ENCODE measurements around the gene ITPKC. TPM values are rescaled to one million over a fixed set of nuclear protein-coding genes. Genes with fewer than 3 reads are reported as not detected.
"Not testable (repeated sequence)": the region's sequence is repeated elsewhere in the genome, so short reads cannot be mapped to it uniquely, and the experiment has no call there.

The ITPKC gene
- total and polyA plus RNA-seq, 10 of the 15 experiments (the other 5 are each of a cell fraction or from before 2014, with no cell fraction given) = 0.03 to 6.4 (median 3.5) TPM

- no peaks in the 10 kb centered on the region for H3K9me3 ChIP-seq (replicated peaks; ENCODE audit: control insufficient read depth, insufficient read depth, low read length)
- no TSS peak for BruUV-seq (replicated peaks)
- ATAC-seq (no peak), DNase-seq (ENCODE audit: low read depth, low spot score) (no peak), FAIRE-seq (no peak)
- TF ChIP-seq CREM (IDR thresholded peaks at IDR 0.05; ENCODE audit: low read depth) = no peak
- TF ChIP-seq, protein P1, sequence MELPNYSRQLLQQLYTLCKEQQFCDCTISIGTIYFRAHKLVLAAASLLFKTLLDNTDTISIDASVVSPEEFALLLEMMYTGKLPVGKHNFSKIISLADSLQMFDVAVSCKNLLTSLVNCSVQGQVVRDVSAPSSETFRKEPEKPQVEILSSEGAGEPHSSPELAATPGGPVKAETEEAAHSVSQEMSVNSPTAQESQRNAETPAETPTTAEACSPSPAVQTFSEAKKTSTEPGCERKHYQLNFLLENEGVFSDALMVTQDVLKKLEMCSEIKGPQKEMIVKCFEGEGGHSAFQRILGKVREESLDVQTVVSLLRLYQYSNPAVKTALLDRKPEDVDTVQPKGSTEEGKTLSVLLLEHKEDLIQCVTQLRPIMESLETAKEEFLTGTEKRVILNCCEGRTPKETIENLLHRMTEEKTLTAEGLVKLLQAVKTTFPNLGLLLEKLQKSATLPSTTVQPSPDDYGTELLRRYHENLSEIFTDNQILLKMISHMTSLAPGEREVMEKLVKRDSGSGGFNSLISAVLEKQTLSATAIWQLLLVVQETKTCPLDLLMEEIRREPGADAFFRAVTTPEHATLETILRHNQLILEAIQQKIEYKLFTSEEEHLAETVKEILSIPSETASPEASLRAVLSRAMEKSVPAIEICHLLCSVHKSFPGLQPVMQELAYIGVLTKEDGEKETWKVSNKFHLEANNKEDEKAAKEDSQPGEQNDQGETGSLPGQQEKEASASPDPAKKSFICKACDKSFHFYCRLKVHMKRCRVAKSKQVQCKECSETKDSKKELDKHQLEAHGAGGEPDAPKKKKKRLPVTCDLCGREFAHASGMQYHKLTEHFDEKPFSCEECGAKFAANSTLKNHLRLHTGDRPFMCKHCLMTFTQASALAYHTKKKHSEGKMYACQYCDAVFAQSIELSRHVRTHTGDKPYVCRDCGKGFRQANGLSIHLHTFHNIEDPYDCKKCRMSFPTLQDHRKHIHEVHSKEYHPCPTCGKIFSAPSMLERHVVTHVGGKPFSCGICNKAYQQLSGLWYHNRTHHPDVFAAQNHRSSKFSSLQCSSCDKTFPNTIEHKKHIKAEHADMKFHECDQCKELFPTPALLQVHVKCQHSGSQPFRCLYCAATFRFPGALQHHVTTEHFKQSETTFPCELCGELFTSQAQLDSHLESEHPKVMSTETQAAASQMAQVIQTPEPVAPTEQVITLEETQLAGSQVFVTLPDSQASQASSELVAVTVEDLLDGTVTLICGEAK (IDR thresholded peaks at IDR 0.05; ENCODE audit: borderline replicate concordance) = peak; percentile 40; the same call in 1 of the 2 replicates
- H3K79me2 ChIP-seq (ENCODE audit: control insufficient read depth, insufficient read depth, low read length) = no peaks in the 10 kb centered on the region
- ChIA-PET RAD21 (ENCODE audit: unreplicated experiment) (no interaction called here), POLR2A (no interaction called here), SMC1A (ENCODE audit: uncharacterized antibody, unreplicated experiment) (no interaction called here), CTCF (interaction anchor here (1.1 kb wide), 1 partner anchor 93 kb away, joined by 3 read pairs; no protein-coding TSS in a partner anchor)
- in situ Hi-C loops (cut with MboI) = no loop called here
- no peak overlapping the region for H3K27ac ChIP-seq (ENCODE audit: control insufficient read depth, insufficient read depth)
- 94% methylated on average over 4 of the region's 4 CpGs for WGBS (ENCODE audit: insufficient coverage, insufficient replicate concordance, low lambda C conversion rate, missing lambda C conversion rate)
- H3K36me3 ChIP-seq (ENCODE audit: control insufficient read depth in 2 of 2, insufficient read depth in 2 of 2, low read length in 1 of 2) = peaks cover 0 to 3% of the 10 kb centered on the region in 2 experiments
- H3K4me1 ChIP-seq (ENCODE audit: control insufficient read depth, insufficient read depth, low read length) = no peaks in the 10 kb centered on the region
- intact Hi-C loops (cut with micrococcal nuclease; ENCODE audit: unreplicated experiment) = no loop called here
- H3K4me2 ChIP-seq (ENCODE audit: control insufficient read depth, insufficient read depth) = no peak overlapping the region
- no peaks in the 10 kb centered on the region for H3K27me3 ChIP-seq (replicated peaks in 1 of 2; ENCODE audit: control insufficient read depth in 2 of 2, insufficient read depth in 2 of 2, low read length in 1 of 2)
- no peaks in the 10 kb centered on the region for H4K20me1 ChIP-seq (ENCODE audit: control insufficient read depth, insufficient read depth)
- no peak overlapping the region for H2AFZ ChIP-seq (ENCODE audit: control insufficient read depth, low read depth, low read length)
- no peak overlapping the region for H3K4me3 ChIP-seq
- no peak overlapping the region for H3K9ac ChIP-seq (ENCODE audit: control insufficient read depth, insufficient read depth, low read length)
These were observed 9.4 kb downstream of the ITPKC start for GRCh38 chr19:40726279-40726678.

- POLR2A ChIA-PET = interaction anchor here (0.6 to 1.2 kb wide), 4 partner anchors 14 to 817 kb away, joined by 3 to 4 read pairs (median 3); partner anchors contain the start of gene COQ8B
- in situ Hi-C loops (cut with MboI); H3K36me3 ChIP-seq (ENCODE audit: control insufficient read depth in 2 of 2, insufficient read depth in 2 of 2, low read length in 1 of 2); H4K20me1 ChIP-seq (ENCODE audit: control insufficient read depth, insufficient read depth); H3K79me2 ChIP-seq (ENCODE audit: control insufficient read depth, insufficient read depth, low read length); H3K9ac ChIP-seq (ENCODE audit: control insufficient read depth, insufficient read depth, low read length); intact Hi-C loops (cut with micrococcal nuclease; ENCODE audit: unreplicated experiment); DNase-seq (ENCODE audit: low read depth, low spot score); H3K27ac ChIP-seq (ENCODE audit: control insufficient read depth, insufficient read depth); H3K4me2 ChIP-seq (ENCODE audit: control insufficient read depth, insufficient read depth); H2AFZ ChIP-seq (ENCODE audit: control insufficient read depth, low read depth, low read length); H3K27me3 ChIP-seq (replicated peaks in 1 of 2; ENCODE audit: control insufficient read depth in 2 of 2, insufficient read depth in 2 of 2, low read length in 1 of 2); H3K4me1 ChIP-seq (ENCODE audit: control insufficient read depth, insufficient read depth, low read length); CTCF ChIA-PET; H3K4me3 ChIP-seq; BruUV-seq (replicated peaks); ATAC-seq; H3K9me3 ChIP-seq (replicated peaks; ENCODE audit: control insufficient read depth, insufficient read depth, low read length); FAIRE-seq; RAD21 ChIA-PET (ENCODE audit: unreplicated experiment): not testable (repeated sequence)
- WGBS (ENCODE audit: insufficient coverage, insufficient replicate concordance, low lambda C conversion rate, missing lambda C conversion rate) = 94% methylated on average over 5 of the region's 5 CpGs
- SMC1A ChIA-PET (ENCODE audit: uncharacterized antibody, unreplicated experiment) = interaction anchor here (1.0 to 1.2 kb wide), 2 partner anchors 17 to 19 kb away, joined by 3 read pairs; no protein-coding TSS in a partner anchor
These were observed 13.2 kb downstream of the ITPKC start for GRCh38 chr19:40730065-40730464.

- ChIA-PET POLR2A (interaction anchor here (0.6 kb wide), 1 partner anchor 31 kb away, joined by 6 read pairs; no protein-coding TSS in a partner anchor), SMC1A (ENCODE audit: uncharacterized antibody, unreplicated experiment) (interaction anchor here (0.6 kb wide), 1 partner anchor 235 kb away, joined by 3 read pairs; no protein-coding TSS in a partner anchor)
- CTCF ChIA-PET; H3K4me2 ChIP-seq (ENCODE audit: control insufficient read depth, insufficient read depth); H3K27me3 ChIP-seq (replicated peaks in 1 of 2; ENCODE audit: control insufficient read depth in 2 of 2, insufficient read depth in 2 of 2, low read length in 1 of 2); intact Hi-C loops (cut with micrococcal nuclease; ENCODE audit: unreplicated experiment); DNase-seq (ENCODE audit: low read depth, low spot score); in situ Hi-C loops (cut with MboI); H2AFZ ChIP-seq (ENCODE audit: control insufficient read depth, low read depth, low read length); H3K27ac ChIP-seq (ENCODE audit: control insufficient read depth, insufficient read depth); FAIRE-seq; RAD21 ChIA-PET (ENCODE audit: unreplicated experiment); H4K20me1 ChIP-seq (ENCODE audit: control insufficient read depth, insufficient read depth); H3K9me3 ChIP-seq (replicated peaks; ENCODE audit: control insufficient read depth, insufficient read depth, low read length); BruUV-seq (replicated peaks); H3K9ac ChIP-seq (ENCODE audit: control insufficient read depth, insufficient read depth, low read length); ATAC-seq; H3K4me3 ChIP-seq; H3K79me2 ChIP-seq (ENCODE audit: control insufficient read depth, insufficient read depth, low read length); H3K36me3 ChIP-seq (ENCODE audit: control insufficient read depth in 2 of 2, insufficient read depth in 2 of 2, low read length in 1 of 2); H3K4me1 ChIP-seq (ENCODE audit: control insufficient read depth, insufficient read depth, low read length): not testable (repeated sequence)
- 98% methylated on average over 13 of the region's 16 CpGs for WGBS (ENCODE audit: insufficient coverage, insufficient replicate concordance, low lambda C conversion rate, missing lambda C conversion rate)
These were observed 15.4 kb downstream of the ITPKC start for GRCh38 chr19:40732304-40732703.

Data from GM12878 (cell line).